Endothelial cell of umbilical vein (primary cell): Measurements from ENCODE around the gene ARPC1B. TPM values are rescaled to one million over a fixed set of nuclear protein-coding genes. Genes with fewer than 3 reads are reported as not detected.
A peak's percentile ranks its signal among the peaks of the same experiment; 100 is the strongest.

Experiments used
- BruUV-seq: library from RNA; stranded (reverse); fragments of 400-500 nt; replicated peaks from 2 replicates; lab custom pipeline; 2021; lab: Mats Ljungman, UMichigan
- CTCF ChIA-PET: fragments of 300-600, 350-600 bp; sonication (Branson Sonifier 250); formaldehyde crosslinking; loops from one replicate; lab custom pipeline; 2021; ENCODE audit warnings: antibody characterized with exemption, inconsistent platforms; lab: Charles Lee
- POLR2A ChIA-PET: fragments of 300-600, 350-600 bp; sonication (Branson Sonifier 250); formaldehyde crosslinking; loops from one replicate; lab custom pipeline; 2021; ENCODE audit warnings: antibody characterized with exemption, inconsistent platforms; lab: Charles Lee
- DNase-seq: peaks from one replicate; pipeline ENCODE4 v3.0.0-alpha.2; 2011; ENCODE audit warnings: low read depth, low spot score
- FAIRE-seq: peaks from 2 replicates; lab custom pipeline; 2011; peaks lifted over from hg19 to GRCh38; lab: Jason Lieb, UNC
- H2AFZ ChIP-seq: 2 replicates; pipeline ENCODE4 v1.6.0; 2012; ENCODE audit warnings: low read depth, low read length, control low read depth, inconsistent platforms
- H3K27ac ChIP-seq: 2 replicates; pipeline ENCODE4 v1.5.1; 2011; ENCODE audit warnings: low read depth, mild to moderate bottlenecking, control low read depth, low read length, moderate library complexity; ENCODE audit not compliant: insufficient read depth
- H3K27me3 ChIP-seq, 2 experiments: 2 replicates each; pipeline versions ENCODE4 v1.6.0 to v1.6.1; 2011; ENCODE audit warnings: low read length in 2 of 2, mixed read lengths in 1 of 2; ENCODE audit not compliant: control insufficient read depth in 2 of 2, insufficient read depth in 2 of 2
- H3K36me3 ChIP-seq, 2 experiments: 2 replicates in 1 of 2; 3 replicates in 1 of 2; pipeline ENCODE4 v1.5.1; 2011; ENCODE audit warnings: low read length in 2 of 2, mild to moderate bottlenecking in 1 of 2, moderate library complexity in 1 of 2; ENCODE audit not compliant: control insufficient read depth in 2 of 2, insufficient read depth in 2 of 2; ENCODE audit errors: extremely low read depth in 1 of 2
- H3K4me1 ChIP-seq: 3 replicates; pipeline ENCODE4 v1.5.1; 2011; ENCODE audit warnings: mild to moderate bottlenecking, low read length; ENCODE audit not compliant: control insufficient read depth, insufficient read depth; ENCODE audit errors: extremely low read depth
- H3K4me2 ChIP-seq: 2 replicates; pipeline ENCODE4 v1.6.1; 2011; ENCODE audit warnings: low read length, control low read depth, mixed read lengths; ENCODE audit not compliant: insufficient read depth
- H3K4me3 ChIP-seq, 3 experiments: fragments of 200-600 bp in 1 of 3; sonication (generic), shearing (Covaris generic) in 1 of 3; replicated peaks in 1 of 3; 2 replicates each; pipeline ENCODE4 v1.5.1; 2011 to 2016; ENCODE audit warnings: control low read depth in 3 of 3, low read length in 3 of 3, mild to moderate bottlenecking in 2 of 3, inconsistent platforms in 1 of 3, low read depth in 1 of 3, moderate library complexity in 1 of 3; ENCODE audit not compliant: insufficient read depth in 1 of 3
- H3K79me2 ChIP-seq: 2 replicates; pipeline ENCODE4 v1.6.0; 2012; ENCODE audit warnings: low read length, inconsistent platforms; ENCODE audit not compliant: control insufficient read depth, insufficient read depth
- H3K9ac ChIP-seq: replicated peaks from 2 replicates; pipeline ENCODE3; 2011; ENCODE audit warnings: low read length, control low read depth; ENCODE audit not compliant: insufficient read depth; ENCODE audit errors: extremely low read depth
- H3K9me1 ChIP-seq: replicated peaks from 3 replicates; pipeline ENCODE4 v1.6.0; 2011; ENCODE audit warnings: mild to moderate bottlenecking, low read length; ENCODE audit not compliant: control insufficient read depth, insufficient read depth; ENCODE audit errors: extremely low read depth
- H3K9me3 ChIP-seq: replicated peaks from 2 replicates; pipeline ENCODE4 v1.5.1; 2012; ENCODE audit warnings: low read length, inconsistent platforms; ENCODE audit not compliant: control insufficient read depth, insufficient read depth
- H4K20me1 ChIP-seq: replicated peaks from 2 replicates; pipeline ENCODE3; 2011; ENCODE audit warnings: mild to moderate bottlenecking, low read length; ENCODE audit not compliant: control insufficient read depth, insufficient read depth; ENCODE audit errors: extremely low read depth
- EZH2 ChIP-seq: IDR thresholded peaks from 2 replicates; pipeline ENCODE4 v1.6.1; 2012; ENCODE audit warnings: borderline replicate concordance, low read depth, mild to moderate bottlenecking, moderate library complexity, low read length, inconsistent platforms; ENCODE audit not compliant: severe bottlenecking
- FOS ChIP-seq: IDR thresholded peaks from 2 replicates; pipeline ENCODE4 v1.6.1; 2011; ENCODE audit warnings: mild to moderate bottlenecking, low read length, moderate library complexity, borderline replicate concordance; ENCODE audit not compliant: insufficient read depth
- GATA2 ChIP-seq: IDR thresholded peaks from 2 replicates; pipeline ENCODE4 v1.7.0; 2011; ENCODE audit warnings: low read depth, mild to moderate bottlenecking, moderate library complexity, mixed read lengths, low read length; ENCODE audit not compliant: insufficient read length, insufficient read depth
- JUN ChIP-seq: IDR thresholded peaks from 2 replicates; pipeline ENCODE4 v1.6.1; 2011; ENCODE audit warnings: borderline replicate concordance, low read depth; ENCODE audit not compliant: insufficient read length, insufficient read depth
- MYC ChIP-seq: IDR thresholded peaks from one replicate; pipeline ENCODE4 v1.6.1; 2011; ENCODE audit warnings: mild to moderate bottlenecking, low read depth, low read length
- POLR2A ChIP-seq: IDR thresholded peaks from 2 replicates; pipeline ENCODE4 v1.6.1; 2012; ENCODE audit warnings: low read depth, mild to moderate bottlenecking, control low read depth, low read length
- POLR2AphosphoS5 ChIP-seq: IDR thresholded peaks from 2 replicates; pipeline ENCODE4 v1.6.1; 2012; ENCODE audit warnings: low read depth, mild to moderate bottlenecking, control low read depth, low read length, moderate library complexity; ENCODE audit not compliant: insufficient read depth
- dilution Hi-C: fragments of 300-500 bp; cut with MboI; formaldehyde crosslinking; loops from one replicate; pipeline ENCODE4 v1.15.0; 2019; ENCODE audit warnings: low sequenced_read_pairs; ENCODE audit not compliant: extremely low pct_ligation_motif_present
- intact Hi-C: fragments of 100-400 bp; cut with micrococcal nuclease; formaldehyde crosslinking; loops from one replicate; pipeline ENCODE4 v1.10.0; 2022
- polyA plus RNA-seq, 4 experiments: library from polyadenylated mRNA; depleted of rRNA in 3 of 4; stranded (reverse) in 3 of 4; unstranded in 1 of 4; fragments of >200 nt; gene quantifications; 2 replicates each; pipeline versions ENCODE4 v1.2.1 to v1.2.3, GENCODE V29; 2011 to 2012; ENCODE audit warnings: missing spikeins in 1 of 4
- total RNA-seq: library from RNA; stranded (reverse); gene quantifications from 2 replicates; pipeline ENCODE4 v1.2.3, GENCODE V29; 2021
- TF ChIP-seq, protein P1 (sequence below), 2 donors: IDR thresholded peaks; 1 replicate in 1 of 2; 2 replicates in 1 of 2; pipeline ENCODE4 v1.5.1; 2011; ENCODE audit warnings: low read length in 2 of 2, mild to moderate bottlenecking in 2 of 2, moderate library complexity in 2 of 2, control low read depth in 1 of 2, inconsistent platforms in 1 of 2, low read depth in 1 of 2; ENCODE audit not compliant: insufficient read depth in 1 of 2; ENCODE audit errors: extremely low read depth in 1 of 2
- TF ChIP-seq, protein P2 (sequence below): IDR thresholded peaks from 2 replicates; pipeline ENCODE4 v1.6.1; 2011; ENCODE audit not compliant: insufficient read depth, insufficient read length

ARPC1B gene
- total and polyA plus RNA-seq, 2 donors (not counting 3 experiments of a cell fraction or from before 2014, with no cell fraction given) = 232 to 831 TPM

- intact Hi-C loops (loop anchor here (1.0 to 2.0 kb wide), 3 partner anchors 8 to 29 kb away; partner anchors contain the start of genes BUD31 and PDAP1), dilution Hi-C loops (no loop called here)
- Histone ChIP-seq H3K79me2 (peaks cover 62% of the 10 kb centered on the region), H3K9me1 (no peaks in the 10 kb centered on the region), H3K36me3 (peaks cover 6 to 10% of the 10 kb centered on the region in 2 experiments), H4K20me1 (no peaks in the 10 kb centered on the region), H3K4me1 (peaks cover 33% of the 10 kb centered on the region), H3K4me2 (peak overlapping the region; percentile 67), H3K27ac (peak overlapping the region; percentile 89), H3K9me3 (no peaks in the 10 kb centered on the region), H3K9ac (peak overlapping the region; percentile 66), H2AFZ (no peak overlapping the region), H3K27me3 (no peaks in the 10 kb centered on the region), H3K4me3 (peak overlapping the region in 1 of 3 experiments; percentile 38)
- TF ChIP-seq MYC (peak; percentile 29), POLR2A (no peak), JUN (peak; percentile 68), POLR2AphosphoS5 (peak; percentile 82), FOS (peak; percentile 83), EZH2 (no peak), GATA2 (no peak)
- TF ChIP-seq, protein P1, sequence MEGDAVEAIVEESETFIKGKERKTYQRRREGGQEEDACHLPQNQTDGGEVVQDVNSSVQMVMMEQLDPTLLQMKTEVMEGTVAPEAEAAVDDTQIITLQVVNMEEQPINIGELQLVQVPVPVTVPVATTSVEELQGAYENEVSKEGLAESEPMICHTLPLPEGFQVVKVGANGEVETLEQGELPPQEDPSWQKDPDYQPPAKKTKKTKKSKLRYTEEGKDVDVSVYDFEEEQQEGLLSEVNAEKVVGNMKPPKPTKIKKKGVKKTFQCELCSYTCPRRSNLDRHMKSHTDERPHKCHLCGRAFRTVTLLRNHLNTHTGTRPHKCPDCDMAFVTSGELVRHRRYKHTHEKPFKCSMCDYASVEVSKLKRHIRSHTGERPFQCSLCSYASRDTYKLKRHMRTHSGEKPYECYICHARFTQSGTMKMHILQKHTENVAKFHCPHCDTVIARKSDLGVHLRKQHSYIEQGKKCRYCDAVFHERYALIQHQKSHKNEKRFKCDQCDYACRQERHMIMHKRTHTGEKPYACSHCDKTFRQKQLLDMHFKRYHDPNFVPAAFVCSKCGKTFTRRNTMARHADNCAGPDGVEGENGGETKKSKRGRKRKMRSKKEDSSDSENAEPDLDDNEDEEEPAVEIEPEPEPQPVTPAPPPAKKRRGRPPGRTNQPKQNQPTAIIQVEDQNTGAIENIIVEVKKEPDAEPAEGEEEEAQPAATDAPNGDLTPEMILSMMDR (IDR thresholded peaks at IDR 0.05; ENCODE audit: extremely low read depth in 1 of 2, insufficient read depth in 1 of 2, low read depth in 1 of 2, low read length in 2 of 2) = no peak
- TF ChIP-seq, protein P2, sequence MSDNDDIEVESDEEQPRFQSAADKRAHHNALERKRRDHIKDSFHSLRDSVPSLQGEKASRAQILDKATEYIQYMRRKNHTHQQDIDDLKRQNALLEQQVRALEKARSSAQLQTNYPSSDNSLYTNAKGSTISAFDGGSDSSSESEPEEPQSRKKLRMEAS = no peak
- ChIA-PET POLR2A (interaction anchor here (1.7 kb wide), 1 partner anchor 29 kb away, joined by 6 read pairs; the partner anchor contains the start of genes BUD31 and PDAP1), CTCF (interaction anchor here (0.9 to 1.9 kb wide), 4 partner anchors 13 to 29 kb away, joined by 3 to 6 read pairs (median 4); partner anchors contain the start of genes BUD31 and PDAP1)
- DNase-seq = peak; percentile 97
- peak; percentile 100 for FAIRE-seq
- BruUV-seq = no TSS peak
These were observed 4.6 kb downstream of the ARPC1B start for GRCh38 chr7:99379043-99379577.
